ENCODE results near the gene CPT2.
"Not testable (repeated sequence)": the region's sequence is repeated elsewhere in the genome, so short reads cannot be mapped to it uniquely, and the experiment has no call there.

DNA sequence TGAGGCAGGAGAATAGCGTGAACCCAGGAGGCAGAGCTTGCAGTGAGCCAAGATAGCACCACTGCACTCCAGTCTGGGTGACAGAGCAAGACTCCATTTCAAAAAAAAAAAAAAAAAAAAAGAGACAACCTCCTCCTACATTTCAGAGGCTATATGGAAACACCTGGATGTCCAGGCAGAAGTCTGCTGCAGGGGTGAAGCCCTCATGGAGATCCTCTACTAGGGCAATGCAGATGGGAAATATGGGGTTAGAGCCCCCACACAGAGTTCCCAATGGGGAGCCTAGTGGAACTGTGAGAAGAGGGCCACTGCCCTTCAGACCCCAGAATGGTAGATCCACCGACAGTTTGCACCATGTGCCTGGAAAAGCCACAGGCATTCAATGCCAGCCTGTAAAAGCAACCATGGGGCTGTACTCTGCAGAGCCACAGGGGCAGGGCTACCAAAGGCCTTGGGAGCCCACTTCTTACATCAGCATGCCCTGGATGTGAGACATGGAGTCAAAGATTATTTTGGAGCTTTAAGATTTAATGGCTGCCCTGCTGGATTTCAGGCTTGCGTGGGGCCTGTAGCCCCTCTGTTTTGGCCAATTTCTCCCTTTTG lies 9.6 kb downstream of the CPT2 start:
- TF ChIP-seq JUN (IDR thresholded peaks at IDR 0.05); EP300 (IDR thresholded peaks at IDR 0.05); POLR2A (IDR thresholded peaks at IDR 0.05; ENCODE audit: low read length); RFX5 (IDR thresholded peaks at IDR 0.05); CHD2 (IDR thresholded peaks at IDR 0.05; ENCODE audit: low read length, partially characterized antibody): not testable (repeated sequence)
- TF ChIP-seq, protein P1, sequence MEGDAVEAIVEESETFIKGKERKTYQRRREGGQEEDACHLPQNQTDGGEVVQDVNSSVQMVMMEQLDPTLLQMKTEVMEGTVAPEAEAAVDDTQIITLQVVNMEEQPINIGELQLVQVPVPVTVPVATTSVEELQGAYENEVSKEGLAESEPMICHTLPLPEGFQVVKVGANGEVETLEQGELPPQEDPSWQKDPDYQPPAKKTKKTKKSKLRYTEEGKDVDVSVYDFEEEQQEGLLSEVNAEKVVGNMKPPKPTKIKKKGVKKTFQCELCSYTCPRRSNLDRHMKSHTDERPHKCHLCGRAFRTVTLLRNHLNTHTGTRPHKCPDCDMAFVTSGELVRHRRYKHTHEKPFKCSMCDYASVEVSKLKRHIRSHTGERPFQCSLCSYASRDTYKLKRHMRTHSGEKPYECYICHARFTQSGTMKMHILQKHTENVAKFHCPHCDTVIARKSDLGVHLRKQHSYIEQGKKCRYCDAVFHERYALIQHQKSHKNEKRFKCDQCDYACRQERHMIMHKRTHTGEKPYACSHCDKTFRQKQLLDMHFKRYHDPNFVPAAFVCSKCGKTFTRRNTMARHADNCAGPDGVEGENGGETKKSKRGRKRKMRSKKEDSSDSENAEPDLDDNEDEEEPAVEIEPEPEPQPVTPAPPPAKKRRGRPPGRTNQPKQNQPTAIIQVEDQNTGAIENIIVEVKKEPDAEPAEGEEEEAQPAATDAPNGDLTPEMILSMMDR (IDR thresholded peaks at IDR 0.05) = not testable (repeated sequence)
- TF ChIP-seq, protein P2, sequence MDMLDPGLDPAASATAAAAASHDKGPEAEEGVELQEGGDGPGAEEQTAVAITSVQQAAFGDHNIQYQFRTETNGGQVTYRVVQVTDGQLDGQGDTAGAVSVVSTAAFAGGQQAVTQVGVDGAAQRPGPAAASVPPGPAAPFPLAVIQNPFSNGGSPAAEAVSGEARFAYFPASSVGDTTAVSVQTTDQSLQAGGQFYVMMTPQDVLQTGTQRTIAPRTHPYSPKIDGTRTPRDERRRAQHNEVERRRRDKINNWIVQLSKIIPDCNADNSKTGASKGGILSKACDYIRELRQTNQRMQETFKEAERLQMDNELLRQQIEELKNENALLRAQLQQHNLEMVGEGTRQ (IDR thresholded peaks at IDR 0.05) = not testable (repeated sequence)
- TF ChIP-seq, protein P3, sequence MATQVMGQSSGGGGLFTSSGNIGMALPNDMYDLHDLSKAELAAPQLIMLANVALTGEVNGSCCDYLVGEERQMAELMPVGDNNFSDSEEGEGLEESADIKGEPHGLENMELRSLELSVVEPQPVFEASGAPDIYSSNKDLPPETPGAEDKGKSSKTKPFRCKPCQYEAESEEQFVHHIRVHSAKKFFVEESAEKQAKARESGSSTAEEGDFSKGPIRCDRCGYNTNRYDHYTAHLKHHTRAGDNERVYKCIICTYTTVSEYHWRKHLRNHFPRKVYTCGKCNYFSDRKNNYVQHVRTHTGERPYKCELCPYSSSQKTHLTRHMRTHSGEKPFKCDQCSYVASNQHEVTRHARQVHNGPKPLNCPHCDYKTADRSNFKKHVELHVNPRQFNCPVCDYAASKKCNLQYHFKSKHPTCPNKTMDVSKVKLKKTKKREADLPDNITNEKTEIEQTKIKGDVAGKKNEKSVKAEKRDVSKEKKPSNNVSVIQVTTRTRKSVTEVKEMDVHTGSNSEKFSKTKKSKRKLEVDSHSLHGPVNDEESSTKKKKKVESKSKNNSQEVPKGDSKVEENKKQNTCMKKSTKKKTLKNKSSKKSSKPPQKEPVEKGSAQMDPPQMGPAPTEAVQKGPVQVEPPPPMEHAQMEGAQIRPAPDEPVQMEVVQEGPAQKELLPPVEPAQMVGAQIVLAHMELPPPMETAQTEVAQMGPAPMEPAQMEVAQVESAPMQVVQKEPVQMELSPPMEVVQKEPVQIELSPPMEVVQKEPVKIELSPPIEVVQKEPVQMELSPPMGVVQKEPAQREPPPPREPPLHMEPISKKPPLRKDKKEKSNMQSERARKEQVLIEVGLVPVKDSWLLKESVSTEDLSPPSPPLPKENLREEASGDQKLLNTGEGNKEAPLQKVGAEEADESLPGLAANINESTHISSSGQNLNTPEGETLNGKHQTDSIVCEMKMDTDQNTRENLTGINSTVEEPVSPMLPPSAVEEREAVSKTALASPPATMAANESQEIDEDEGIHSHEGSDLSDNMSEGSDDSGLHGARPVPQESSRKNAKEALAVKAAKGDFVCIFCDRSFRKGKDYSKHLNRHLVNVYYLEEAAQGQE (IDR thresholded peaks at IDR 0.05) = not testable (repeated sequence)
- TF ChIP-seq, protein P4, sequence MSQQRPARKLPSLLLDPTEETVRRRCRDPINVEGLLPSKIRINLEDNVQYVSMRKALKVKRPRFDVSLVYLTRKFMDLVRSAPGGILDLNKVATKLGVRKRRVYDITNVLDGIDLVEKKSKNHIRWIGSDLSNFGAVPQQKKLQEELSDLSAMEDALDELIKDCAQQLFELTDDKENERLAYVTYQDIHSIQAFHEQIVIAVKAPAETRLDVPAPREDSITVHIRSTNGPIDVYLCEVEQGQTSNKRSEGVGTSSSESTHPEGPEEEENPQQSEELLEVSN (IDR thresholded peaks at IDR 0.05; ENCODE audit: borderline replicate concordance, low read depth) = not testable (repeated sequence)

Data from A549 (cell line).